Hepatocyte (in vitro differentiated cells): Measurements from ENCODE around the gene NRIP1. TPM values are rescaled to one million over a fixed set of nuclear protein-coding genes. Genes with fewer than 3 reads are reported as not detected.

ENCODE experiments used
- DNase-seq: peaks from one replicate; pipeline ENCODE4 v3.0.0-alpha.2; 2016; ENCODE audit warnings: low spot score
- H2AFZ ChIP-seq: fragments of 200-600 bp; sonication (generic); 2 replicates; pipeline ENCODE4 v1.6.0; 2016; ENCODE audit warnings: antibody characterized with exemption, mild to moderate bottlenecking
- H3K27ac ChIP-seq: fragments of 200-600 bp; sonication (generic); 2 replicates; pipeline ENCODE4 v1.5.1; 2016; ENCODE audit warnings: mild to moderate bottlenecking
- H3K27me3 ChIP-seq: fragments of 200-600 bp; sonication (generic); 2 replicates; pipeline ENCODE4 v1.6.1; 2016
- H3K36me3 ChIP-seq: fragments of 200-600 bp; sonication (generic); replicated peaks from 2 replicates; pipeline ENCODE4 v1.5.1; 2016; ENCODE audit warnings: low read depth; ENCODE audit not compliant: insufficient read depth
- H3K4me1 ChIP-seq: fragments of 200-600 bp; sonication (generic); 2 replicates; pipeline ENCODE4 v1.5.1; 2016; ENCODE audit warnings: mild to moderate bottlenecking, moderate library complexity; ENCODE audit not compliant: insufficient read depth
- H3K4me2 ChIP-seq: fragments of 200-600 bp; sonication (generic); 2 replicates; pipeline ENCODE4 v1.6.0; 2016
- H3K4me3 ChIP-seq: fragments of 200-600 bp; sonication (generic); 2 replicates; pipeline ENCODE4 v1.5.1; 2016; ENCODE audit warnings: mild to moderate bottlenecking
- H3K79me2 ChIP-seq: fragments of 200-600 bp; sonication (generic); 2 replicates; pipeline ENCODE4 v1.6.0; 2017; ENCODE audit warnings: mild to moderate bottlenecking
- H3K9me2 ChIP-seq: fragments of 200-600 bp; sonication (generic); replicated peaks from 2 replicates; pipeline ENCODE4 v1.6.0; 2017; ENCODE audit warnings: mild to moderate bottlenecking; ENCODE audit not compliant: insufficient read depth
- H3K9me3 ChIP-seq: fragments of 200-600 bp; sonication (generic); 2 replicates; pipeline ENCODE4 v1.5.1; 2016; ENCODE audit warnings: low read depth, mild to moderate bottlenecking
- H4K20me1 ChIP-seq: fragments of 200-600 bp; sonication (generic); 2 replicates; pipeline ENCODE4 v1.6.0; 2016; ENCODE audit warnings: mild to moderate bottlenecking; ENCODE audit not compliant: insufficient read depth, poor library complexity, severe bottlenecking
- CTCF ChIP-seq: fragments of 200-600 bp; sonication (generic); IDR thresholded peaks from 2 replicates; pipeline ENCODE4 v1.5.1; 2016; ENCODE audit warnings: antibody characterized with exemption, mild to moderate bottlenecking; ENCODE audit not compliant: poor library complexity
- EZH2 ChIP-seq: fragments of 200-600 bp; sonication (generic); IDR thresholded peaks from 2 replicates; pipeline ENCODE4 v1.6.1; 2016; ENCODE audit warnings: antibody characterized with exemption, mild to moderate bottlenecking, borderline replicate concordance
- EZH2phosphoT487 ChIP-seq: fragments of 200-600 bp; sonication (generic); IDR thresholded peaks from one replicate; pipeline ENCODE4 v1.6.1; 2018; ENCODE audit warnings: antibody characterized with exemption, mild to moderate bottlenecking, low read depth, moderate library complexity; ENCODE audit not compliant: unreplicated experiment, severe bottlenecking
- WGBS: methylation state at CpG from one replicate; pipeline ENCODE4 v1.1.6; 2016; ENCODE audit warnings: low lambda C conversion rate; ENCODE audit errors: missing lambda C conversion rate; 5-methylcytosine and 5-hydroxymethylcytosine counted together
- polyA plus RNA-seq: library from polyadenylated mRNA; unstranded; fragments of >200 nt; fragmentation: Nextera tagmentation; extraction: Ambion mirVana; gene quantifications from 2 replicates; pipeline ENCODE4 v1.2.1, GENCODE V29; 2016
- total RNA-seq: library from RNA; depleted of rRNA; stranded (reverse); fragments of >200 nt; gene quantifications from 2 replicates; pipeline ENCODE4 v1.2.3, GENCODE V29; 2014

NRIP1 gene
- total and polyA plus RNA-seq, 2 experiments from 2014 or later = 11.5 to 62.4 TPM

- H3K4me2 ChIP-seq = no peak overlapping the region
- H3K4me1 ChIP-seq = no peaks in the 10 kb centered on the region
- no peak for TF ChIP-seq EZH2phosphoT487
- TF ChIP-seq CTCF = no peak
- TF ChIP-seq EZH2 = no peak
- no peaks in the 10 kb centered on the region for H3K9me3 ChIP-seq
- no peaks in the 10 kb centered on the region for H3K27me3 ChIP-seq
- no peak overlapping the region for H2AFZ ChIP-seq
- H3K27ac ChIP-seq = no peak overlapping the region
- no peaks in the 10 kb centered on the region for H3K9me2 ChIP-seq
- H3K4me3 ChIP-seq = no peak overlapping the region
- no peaks in the 10 kb centered on the region for H4K20me1 ChIP-seq
- DNase-seq = no peak
- no peaks in the 10 kb centered on the region for H3K36me3 ChIP-seq
- no peaks in the 10 kb centered on the region for H3K79me2 ChIP-seq
Observed at GRCh38 chr21:15084668-15085067, 19.9 kb upstream of the NRIP1 start.

- Histone ChIP-seq H3K4me2 (no peak overlapping the region), H3K4me1 (no peaks in the 10 kb centered on the region), H3K27me3 (no peaks in the 10 kb centered on the region), H4K20me1 (no peaks in the 10 kb centered on the region), H3K9me3 (no peaks in the 10 kb centered on the region), H2AFZ (no peak overlapping the region), H3K27ac (no peak overlapping the region), H3K9me2 (no peaks in the 10 kb centered on the region), H3K79me2 (no peaks in the 10 kb centered on the region), H3K4me3 (no peak overlapping the region), H3K36me3 (no peaks in the 10 kb centered on the region)
- TF ChIP-seq CTCF (no peak), EZH2 (no peak), EZH2phosphoT487 (no peak)
- DNase-seq = no peak
- 45% methylated on average over 2 of the region's 2 CpGs for WGBS
Observed at GRCh38 chr21:15080526-15080925, 15.7 kb upstream of the NRIP1 start.

GRCh38 chr21:15079269-15079668 is 14.5 kb upstream of the NRIP1 start:
- DNase-seq = no peak
- Histone ChIP-seq H3K27ac (no peak overlapping the region), H3K79me2 (no peaks in the 10 kb centered on the region), H3K9me2 (no peaks in the 10 kb centered on the region), H3K4me2 (no peak overlapping the region), H3K36me3 (no peaks in the 10 kb centered on the region), H3K27me3 (no peaks in the 10 kb centered on the region), H2AFZ (no peak overlapping the region), H3K9me3 (no peaks in the 10 kb centered on the region), H3K4me1 (no peaks in the 10 kb centered on the region), H3K4me3 (no peak overlapping the region), H4K20me1 (no peaks in the 10 kb centered on the region)
- TF ChIP-seq CTCF (no peak), EZH2 (no peak), EZH2phosphoT487 (no peak)
- WGBS = 90% methylated on average over 10 of the region's 10 CpGs

- no peak overlapping the region for H3K4me2 ChIP-seq
- H3K36me3 ChIP-seq = no peaks in the 10 kb centered on the region
- no peak overlapping the region for H2AFZ ChIP-seq
- H3K4me3 ChIP-seq = no peak overlapping the region
- no peaks in the 10 kb centered on the region for H3K27me3 ChIP-seq
- TF ChIP-seq CTCF (no peak), EZH2 (no peak), EZH2phosphoT487 (no peak)
- H3K9me3 ChIP-seq = no peaks in the 10 kb centered on the region
- no peaks in the 10 kb centered on the region for H3K4me1 ChIP-seq
- 63% methylated on average over 2 of the region's 2 CpGs for WGBS
- no peak for DNase-seq
- H4K20me1 ChIP-seq = no peaks in the 10 kb centered on the region
- H3K9me2 ChIP-seq = no peaks in the 10 kb centered on the region
- H3K79me2 ChIP-seq = no peaks in the 10 kb centered on the region
- no peak overlapping the region for H3K27ac ChIP-seq
Observed at GRCh38 chr21:15078180-15078579, 13.4 kb upstream of the NRIP1 start.
